Activated CD4-positive, CD25-positive, alpha-beta regulatory T cell treated with anti-CD3 and anti-CD28 coated beads, Interleukin-2, amount 50 U/mL, for 24 hours (primary cell): ENCODE results near the gene YIPF3.
A peak's percentile ranks its signal among the peaks of the same experiment; 100 is the strongest.
"Not testable (repeated sequence)": the region's sequence is repeated elsewhere in the genome, so short reads cannot be mapped to it uniquely, and the experiment has no call there.

Experiments used
- ATAC-seq, 2 donors: fragments of 150-1000 bp; cut with Tn5 transposase; one replicate each; pipeline ENCODE4 v1.10.0; 2021; ENCODE audit warnings: mild to moderate bottlenecking in 1 of 2, moderate library complexity in 1 of 2

The YIPF3 gene

DNA sequence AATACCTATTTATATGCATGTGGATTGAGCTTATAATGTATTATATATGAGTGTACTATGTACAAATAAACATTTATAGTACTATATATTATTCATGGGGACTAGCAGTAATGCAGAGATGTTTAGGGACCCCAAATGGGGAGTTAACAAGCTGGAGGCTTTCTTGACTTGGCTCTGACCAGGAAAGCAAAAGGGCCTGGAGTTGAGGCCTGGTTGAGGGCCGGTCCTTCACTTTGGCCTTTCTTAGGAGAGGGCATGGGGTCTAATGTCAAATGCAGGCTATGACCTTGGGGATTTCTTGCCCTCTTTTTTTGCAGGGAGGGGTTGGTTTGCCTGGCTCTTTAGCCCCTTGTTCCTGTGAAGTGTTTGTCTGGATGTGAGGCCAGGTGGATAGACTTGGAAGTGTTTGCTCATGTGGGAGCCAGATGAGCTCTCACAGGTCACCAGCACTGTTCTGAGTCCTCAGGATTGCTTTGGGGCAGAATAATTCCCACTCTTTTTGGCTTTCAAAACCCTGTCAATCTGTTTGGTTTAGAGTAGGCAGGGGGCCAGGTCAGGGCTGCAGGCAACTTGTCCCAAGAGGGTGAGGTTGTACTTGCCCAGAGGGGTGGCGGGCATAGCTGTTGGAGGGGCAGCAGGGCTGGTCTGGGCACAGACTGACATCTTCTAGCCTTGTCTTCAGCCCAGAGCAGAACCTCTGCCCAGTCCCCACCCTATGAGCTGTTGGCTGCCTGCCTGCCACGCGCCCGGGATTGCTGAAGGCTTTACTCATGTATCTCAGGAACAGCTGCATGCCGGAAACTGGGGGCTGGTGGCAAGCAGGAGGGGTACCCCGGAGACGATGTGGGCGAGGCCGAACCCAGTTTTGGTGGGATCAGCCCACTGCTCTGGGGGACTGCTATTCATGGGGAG is 24.7 kb downstream of the YIPF3 start:
- no peak for ATAC-seq

GRCh38 chr6:43490523-43490939 is 26.2 kb downstream of the YIPF3 start:
- no peak for ATAC-seq

- no peak for ATAC-seq
These were observed 27.3 kb downstream of the YIPF3 start for GRCh38 chr6:43489277-43490072.

GRCh38 chr6:43488667-43489276 is 28.0 kb downstream of the YIPF3 start:
- no peak for ATAC-seq

DNA sequence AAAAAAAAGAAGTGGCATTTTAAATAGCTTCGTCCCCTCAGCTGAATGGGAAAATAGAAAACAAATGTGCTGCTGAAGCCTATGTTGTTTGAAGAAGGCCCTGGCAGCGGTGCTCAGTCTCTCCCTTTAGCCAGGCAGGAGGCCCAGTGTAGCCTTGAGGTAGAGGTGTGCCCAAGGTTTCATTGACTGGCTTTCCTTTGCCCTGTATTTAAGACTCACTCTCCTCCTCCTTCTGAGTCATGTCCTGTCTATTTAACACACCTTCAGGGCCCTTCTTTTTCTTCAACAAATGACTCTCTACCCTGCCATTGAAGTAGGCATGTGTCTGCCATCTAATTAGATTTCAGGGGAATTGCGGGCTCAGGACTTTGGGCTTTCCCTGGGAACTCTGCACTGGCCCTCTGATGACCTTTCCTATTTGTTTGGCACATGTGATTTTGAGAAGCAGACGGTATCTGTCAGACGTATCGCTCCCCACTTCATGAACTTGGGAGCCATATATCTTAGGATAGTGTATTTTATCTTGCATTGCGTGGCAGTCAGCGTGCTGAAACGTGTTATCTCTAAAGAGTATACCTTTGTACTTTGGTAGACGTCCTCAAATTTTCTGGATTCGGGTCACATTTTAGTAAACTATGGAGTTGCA is 35.0 kb downstream of the YIPF3 start:
- peak in 1 of 2 donors; percentile 40 for ATAC-seq

- no peak for ATAC-seq
These were observed 35.7 kb downstream of the YIPF3 start for GRCh38 chr6:43481075-43481474.

- no peak for ATAC-seq
These were observed 38.7 kb downstream of the YIPF3 start for GRCh38 chr6:43478008-43478372.

- ATAC-seq, result peak; percentile 99 to 100
These were observed 39.3 kb downstream of the YIPF3 start, which contains the start of gene TJAP1 for GRCh38 chr6:43477235-43478007. TSS of gene TJAP1 (plus strand) at chr6:43477570. CDS start at chr6:43499002, 21,432 bp downstream.

DNA sequence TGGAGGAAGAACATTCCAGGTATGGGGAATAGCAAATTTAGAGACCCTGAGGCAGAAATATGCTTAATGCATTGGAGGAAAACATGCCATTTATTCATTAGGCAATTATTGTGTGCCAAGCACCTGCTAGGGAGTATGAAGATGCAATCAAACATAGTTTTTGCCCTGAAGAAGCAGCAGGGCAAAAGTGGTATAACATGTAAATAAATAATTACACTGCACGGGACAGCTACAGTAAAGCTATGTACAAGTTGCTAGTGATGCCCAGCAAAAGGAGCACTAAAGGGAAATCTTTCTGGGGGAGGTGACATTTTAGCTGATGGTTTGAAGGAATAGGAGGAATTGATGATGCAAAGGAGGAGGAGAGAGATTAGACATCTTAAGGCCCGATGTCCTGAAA is 40.0 kb downstream of the YIPF3 start:
- no peak for ATAC-seq

GRCh38 chr6:43475516-43475915 is 41.2 kb downstream of the YIPF3 start:
- ATAC-seq, result no peak

- no peak for ATAC-seq
These were observed 44.2 kb downstream of the YIPF3 start for GRCh38 chr6:43472515-43472914.

- no peak for ATAC-seq
These were observed 45.3 kb downstream of the YIPF3 start for GRCh38 chr6:43471399-43471798.

- ATAC-seq, result no peak
These were observed 46.8 kb downstream of the YIPF3 start for GRCh38 chr6:43469947-43470346.

- ATAC-seq, result no peak
These were observed 47.7 kb downstream of the YIPF3 start for GRCh38 chr6:43468748-43469681.

DNA sequence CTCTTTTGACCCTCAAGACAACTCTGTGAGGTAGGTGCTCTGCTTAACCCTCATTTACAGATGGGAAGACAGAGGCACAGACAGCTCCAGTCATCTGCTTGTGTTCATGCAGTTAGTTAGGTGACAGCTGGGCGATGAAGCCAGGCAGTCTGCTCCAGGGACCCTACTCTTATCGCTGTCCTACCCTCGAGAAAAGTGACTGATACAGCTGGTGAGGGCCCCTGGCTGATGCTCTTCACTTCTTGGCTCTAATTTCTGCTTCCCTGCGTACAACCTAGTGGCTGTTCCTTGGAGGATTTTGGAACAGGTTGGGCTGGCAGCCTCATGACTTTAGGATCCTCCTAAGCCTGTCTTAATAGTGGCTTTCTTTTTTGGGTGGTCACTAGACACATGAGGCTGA is 48.5 kb downstream of the YIPF3 start:
- no peak for ATAC-seq

DNA sequence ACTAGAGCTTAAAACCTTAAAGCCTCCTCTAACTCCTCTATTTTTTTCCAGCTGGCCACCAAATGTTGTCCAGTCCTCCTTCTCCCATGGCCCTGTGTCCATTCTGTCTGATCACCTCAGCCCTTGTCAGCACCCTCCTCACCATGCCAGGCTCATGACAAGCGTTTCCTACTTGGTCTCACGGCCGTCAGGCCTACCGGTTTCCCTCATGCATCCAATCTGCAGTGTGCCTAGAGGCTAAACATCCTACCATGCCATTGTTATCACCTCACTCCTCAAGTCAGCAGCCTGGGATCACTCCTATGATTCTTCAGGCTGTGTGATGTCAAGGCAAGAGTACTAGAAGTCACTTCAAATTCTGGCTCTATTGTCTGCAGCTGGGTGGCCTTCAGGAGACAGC is 49.0 kb downstream of the YIPF3 start:
- no peak for ATAC-seq

- ATAC-seq, result not testable (repeated sequence)
These were observed 49.5 kb downstream of the YIPF3 start for GRCh38 chr6:43467265-43467664.

- no peak for ATAC-seq
These were observed 50.8 kb downstream of the YIPF3 start for GRCh38 chr6:43465948-43466347.

DNA sequence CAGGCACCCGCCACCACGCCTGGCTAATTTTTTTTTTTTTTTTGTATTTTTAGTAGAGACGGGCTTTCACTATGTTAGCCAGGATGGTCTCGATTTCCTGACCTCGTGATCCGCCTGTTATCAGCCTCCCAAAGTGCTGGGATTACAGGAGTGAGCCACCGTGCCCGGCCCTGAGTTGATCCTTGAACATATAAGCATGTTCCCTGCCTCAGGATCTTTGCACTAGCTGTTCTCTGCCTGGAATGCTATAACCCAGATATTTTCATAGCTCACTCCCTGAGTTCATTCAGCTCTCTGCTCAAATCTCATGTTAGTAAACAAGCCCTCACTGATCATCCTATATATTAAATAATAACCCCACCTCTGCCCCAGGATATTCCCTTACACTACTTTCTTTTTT is 52.4 kb downstream of the YIPF3 start:
- ATAC-seq, result no peak

- no peak for ATAC-seq
These were observed 54.8 kb downstream of the YIPF3 start for GRCh38 chr6:43461936-43462335.
